HG03520 (cell line): Measurements from ENCODE around the gene CCL5.
"Not testable (repeated sequence)": the region's sequence is repeated elsewhere in the genome, so short reads cannot be mapped to it uniquely, and the experiment has no call there.

Experiments
- ATAC-seq: cut with Tn5 transposase; IDR thresholded peaks from one replicate; pipeline ENCODE4 v1.9.1; 2021; ENCODE audit warnings: mild to moderate bottlenecking, moderate library complexity; ENCODE audit not compliant: unreplicated experiment

The CCL5 gene

DNA sequence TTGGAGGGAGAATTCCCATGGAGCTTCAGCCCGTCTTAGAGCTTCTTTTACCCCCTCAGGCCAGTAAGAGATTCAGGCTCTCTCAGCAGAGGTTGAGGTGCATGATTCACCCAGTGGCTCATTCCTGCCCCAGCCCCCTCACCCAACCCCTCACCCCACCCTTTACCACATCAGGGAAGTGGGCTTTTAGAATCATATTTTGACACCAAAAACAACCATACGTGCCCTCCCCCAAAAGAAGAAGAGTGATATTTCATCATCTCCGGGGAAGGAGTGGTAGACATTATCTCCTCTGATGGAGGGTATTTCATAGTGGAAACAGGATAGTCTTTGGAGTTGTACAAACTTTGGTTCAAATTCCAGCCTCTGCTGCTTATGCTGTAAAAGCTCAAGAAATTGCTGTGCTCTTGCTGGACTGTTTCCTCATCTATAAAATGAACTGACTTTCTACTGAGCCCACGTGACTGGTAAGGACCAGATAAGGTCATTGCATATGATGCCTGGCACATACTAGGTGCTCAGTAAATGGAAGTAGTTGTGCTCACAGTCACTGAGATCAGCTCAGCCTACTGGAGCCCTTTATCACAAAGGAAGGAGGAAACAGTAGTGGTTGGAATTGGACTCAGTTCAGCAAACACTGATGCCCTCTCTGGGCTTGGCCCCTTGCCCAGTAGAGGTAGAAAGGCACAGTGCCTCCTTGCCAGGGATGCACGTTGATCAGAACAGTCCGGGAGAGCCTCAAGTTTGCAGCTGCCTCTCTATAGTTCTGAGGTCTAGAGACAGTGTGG is 18.3 kb upstream of the CCL5 start:
- ATAC-seq: no peak

DNA sequence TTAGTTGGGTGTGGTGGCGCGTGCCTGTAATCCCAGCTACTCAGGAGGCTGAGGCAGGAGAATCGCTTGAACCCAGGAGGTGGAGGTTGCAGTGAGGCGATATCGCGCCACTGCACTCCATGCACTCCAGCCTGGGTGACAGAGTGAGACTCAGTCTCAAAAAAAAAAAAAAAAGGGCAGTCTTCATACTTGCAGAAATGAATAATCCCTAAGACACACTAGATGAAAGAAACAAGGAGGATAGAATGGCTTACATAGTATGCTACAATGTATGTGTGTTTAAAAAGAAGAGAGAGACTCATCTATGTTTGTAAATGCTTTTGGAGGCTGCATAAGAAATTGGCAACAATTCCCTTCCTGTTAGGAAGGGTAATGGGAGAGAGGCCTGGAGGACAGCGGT is 17.6 kb upstream of the CCL5 start:
- ATAC-seq: not testable (repeated sequence)

DNA sequence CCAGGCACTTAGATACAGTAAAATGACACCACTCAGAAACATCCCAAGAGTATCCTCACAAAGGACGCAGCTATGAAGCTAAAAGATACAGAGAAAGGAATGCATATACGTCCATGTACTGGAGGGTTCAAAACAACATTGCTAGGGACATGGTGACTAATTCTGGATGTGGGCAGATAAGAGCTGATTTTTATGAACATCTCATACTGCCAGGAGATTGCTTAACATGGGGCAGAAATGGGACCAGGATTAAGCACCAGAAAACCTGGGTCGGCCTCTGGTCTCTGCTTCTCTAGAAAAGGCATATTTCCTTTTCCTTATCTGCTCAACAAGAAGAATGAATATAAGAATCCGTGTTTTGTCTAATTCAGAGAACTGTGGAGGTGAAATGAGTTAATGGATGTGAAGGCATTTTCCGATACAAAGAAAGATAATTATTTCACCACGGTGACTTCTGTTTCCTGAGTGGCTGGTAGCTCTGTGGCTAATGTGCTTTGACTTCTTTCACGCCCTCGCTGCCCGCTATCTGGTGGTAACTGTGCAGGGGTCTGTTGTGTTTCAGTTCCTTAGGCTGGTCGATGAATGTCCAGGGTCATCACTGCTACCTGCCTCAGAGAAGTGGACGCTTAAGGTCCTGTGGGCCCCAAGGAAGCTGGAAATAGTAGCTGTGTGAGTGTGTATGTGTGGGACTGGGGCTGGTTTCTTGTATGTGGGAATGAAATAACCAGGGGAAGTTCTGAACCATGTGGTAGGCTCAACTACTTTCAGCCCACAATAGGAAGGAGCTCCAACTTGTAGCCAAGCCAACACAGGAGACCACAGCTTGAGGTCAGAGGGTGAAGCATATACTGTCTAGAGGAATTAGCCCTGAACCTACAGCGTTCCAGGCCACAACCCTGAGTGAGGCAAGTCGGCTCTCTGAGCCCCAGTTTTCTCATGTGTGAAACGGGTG is 15.8 kb upstream of the CCL5 start:
- ATAC-seq: no peak

DNA sequence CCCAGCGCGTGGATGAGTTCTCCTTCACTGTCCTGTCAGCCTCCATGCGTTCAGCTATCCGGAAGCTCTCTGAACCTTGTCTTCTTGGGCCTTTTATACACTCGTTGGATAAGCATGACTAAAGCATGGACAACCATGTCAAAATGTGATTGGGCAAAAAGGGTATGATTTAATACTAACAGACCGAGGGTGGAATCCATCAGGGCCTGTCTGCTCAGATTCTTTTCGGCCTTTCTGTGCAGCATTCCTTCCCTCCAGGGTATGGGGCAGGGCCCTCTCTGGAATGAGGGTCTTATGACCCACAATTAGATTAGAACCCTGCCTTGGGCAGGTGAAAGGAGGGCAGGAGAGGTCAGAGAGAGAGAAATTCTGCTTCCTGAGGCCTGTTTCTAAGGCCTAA is 14.0 kb upstream of the CCL5 start:
- no peak for ATAC-seq

DNA sequence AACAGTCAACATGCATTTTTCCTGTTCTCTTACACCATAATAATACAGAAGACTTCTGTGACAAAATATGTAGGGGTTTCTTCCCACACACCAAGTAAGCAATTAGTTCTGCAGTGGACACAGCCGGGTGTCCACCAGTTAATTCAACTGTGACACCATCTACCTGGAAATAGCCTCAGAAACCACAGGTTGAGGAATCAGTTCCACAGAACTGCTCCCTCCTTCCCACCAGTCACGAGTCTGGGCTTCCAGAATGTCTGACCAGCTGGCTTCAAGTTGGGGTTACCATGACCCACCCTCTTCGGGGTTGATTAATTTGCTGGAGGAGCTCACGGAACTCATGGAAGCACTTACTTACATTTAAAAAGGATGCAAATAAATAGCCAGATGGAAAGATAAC is 13.6 kb upstream of the CCL5 start:
- no peak for ATAC-seq

DNA sequence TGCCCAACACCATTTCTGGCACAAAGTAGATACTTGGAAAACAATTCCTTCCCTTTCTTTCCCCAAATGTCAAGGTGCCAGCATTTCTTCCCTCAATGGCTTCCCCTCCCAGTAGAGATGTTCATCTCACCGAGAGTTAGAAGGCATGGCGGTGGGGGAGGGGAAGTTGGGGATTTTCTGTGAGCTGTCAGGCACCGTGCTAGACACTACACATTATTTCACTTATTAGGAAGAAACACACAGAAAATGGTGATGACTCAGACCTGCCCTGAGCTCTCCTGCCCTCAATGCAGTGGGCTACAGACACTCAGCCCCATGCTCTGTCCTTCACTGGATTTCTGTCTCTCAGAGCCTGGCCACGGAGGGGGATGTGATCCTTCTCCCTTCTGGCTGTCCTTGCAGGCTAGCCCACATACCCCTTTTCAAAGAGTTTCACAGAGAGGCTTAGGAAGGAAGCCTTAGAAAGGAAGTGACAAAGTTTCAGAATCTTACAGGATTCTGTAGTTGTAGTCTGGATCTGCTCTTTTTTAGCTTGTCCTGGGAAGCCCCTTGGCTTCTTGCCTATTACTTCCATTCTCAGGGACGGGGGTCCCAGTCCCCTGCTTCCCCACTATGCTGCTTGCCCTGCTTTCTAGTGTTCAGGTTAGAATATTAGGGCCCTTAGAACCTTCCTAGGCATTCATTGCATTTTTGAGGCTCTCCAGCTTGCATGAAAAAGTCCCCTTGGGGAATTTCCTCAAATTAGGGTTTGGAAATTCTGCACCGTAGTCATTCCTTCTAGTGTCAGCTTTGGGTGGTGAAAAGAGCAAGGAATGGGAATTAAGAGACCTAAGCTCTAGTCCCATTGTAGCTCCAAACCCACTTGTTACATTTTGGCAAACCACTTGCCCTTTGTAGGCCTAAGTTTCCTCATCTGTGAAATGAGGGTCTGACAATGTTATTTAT is 12.2 kb upstream of the CCL5 start:
- no peak for ATAC-seq

DNA sequence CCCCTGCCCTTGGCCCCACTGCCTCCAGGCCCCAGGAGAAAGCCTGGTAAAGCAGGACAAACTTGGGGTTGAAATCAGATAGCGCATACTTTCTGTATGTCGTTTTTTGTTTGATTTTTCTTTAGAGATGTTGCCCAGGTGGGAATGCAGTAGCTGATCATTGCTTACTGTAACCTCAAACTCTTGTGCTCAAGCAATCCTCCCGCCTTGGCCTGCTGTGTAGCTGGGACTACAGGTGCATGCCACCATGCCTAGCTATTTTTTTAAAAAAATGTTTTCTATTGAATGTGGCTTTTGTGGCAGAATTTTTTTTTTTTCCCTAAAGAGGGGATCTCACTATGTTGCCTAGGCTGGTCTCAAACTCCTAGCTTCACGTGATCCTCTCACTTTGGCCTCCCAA is 11.1 kb upstream of the CCL5 start:
- ATAC-seq: no peak

DNA sequence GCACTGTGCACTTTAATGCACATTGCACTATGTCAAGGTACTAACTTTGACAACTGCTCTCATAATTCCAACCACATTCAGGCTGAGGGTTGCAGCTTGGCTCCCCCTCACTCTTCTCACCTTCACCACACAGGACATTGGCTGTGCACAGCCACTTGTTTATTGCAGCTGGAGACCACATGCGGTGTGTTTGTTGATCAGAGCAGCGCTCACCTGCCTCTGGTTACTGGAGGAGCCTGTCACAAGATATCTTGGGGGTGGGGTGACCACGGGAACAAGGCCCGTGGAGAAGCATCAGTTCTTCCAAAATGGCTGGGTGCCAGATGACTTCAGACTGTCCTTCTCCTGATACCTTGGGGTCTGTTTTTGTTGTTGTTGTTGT is 10.6 kb upstream of the CCL5 start:
- ATAC-seq: no peak

DNA sequence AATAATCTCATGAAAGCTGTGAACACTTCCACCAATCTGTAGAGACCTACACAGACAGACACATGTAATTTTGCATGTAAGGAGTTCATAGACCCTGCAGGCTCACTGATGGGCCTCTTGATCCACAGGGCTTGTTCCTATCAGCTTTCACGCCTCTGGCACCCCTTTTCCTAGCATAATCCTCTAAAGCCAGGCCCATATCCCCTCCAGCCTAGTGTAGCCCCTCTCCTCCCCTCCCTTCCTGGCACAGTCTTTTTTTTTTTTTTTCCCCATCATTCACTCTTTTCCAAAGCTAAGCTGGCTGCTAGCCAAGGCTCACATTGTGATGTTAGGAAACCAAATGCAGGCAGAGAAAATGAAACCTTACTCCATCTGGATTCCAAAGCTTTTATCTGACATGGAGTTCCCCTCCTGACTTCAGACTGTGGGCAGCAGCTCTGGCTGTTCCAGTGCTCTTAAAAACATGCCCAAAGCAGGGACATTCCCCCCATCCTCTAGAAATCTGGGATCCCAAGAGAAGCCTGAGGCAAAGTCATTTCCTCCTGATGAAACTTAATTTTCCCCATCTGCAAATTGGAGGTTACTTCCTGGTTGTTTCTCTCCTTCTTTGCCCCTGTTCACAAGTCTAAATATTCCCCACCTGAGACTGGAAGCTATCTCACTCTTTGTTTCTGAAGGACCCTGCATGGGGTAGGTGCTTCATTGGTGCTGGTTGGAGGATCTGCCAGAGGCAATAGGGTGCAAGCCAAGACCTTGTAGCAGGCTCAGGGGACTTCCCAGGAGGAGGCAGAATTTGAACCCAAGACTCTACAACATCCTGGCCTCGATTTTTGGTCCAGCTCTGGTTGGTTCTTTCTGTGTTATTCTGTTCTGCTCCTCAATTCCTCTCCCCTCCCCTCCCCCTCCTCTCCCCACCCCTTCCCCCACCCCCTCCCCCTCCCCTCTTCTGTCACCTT is 9.9 kb upstream of the CCL5 start:
- ATAC-seq: no peak

DNA sequence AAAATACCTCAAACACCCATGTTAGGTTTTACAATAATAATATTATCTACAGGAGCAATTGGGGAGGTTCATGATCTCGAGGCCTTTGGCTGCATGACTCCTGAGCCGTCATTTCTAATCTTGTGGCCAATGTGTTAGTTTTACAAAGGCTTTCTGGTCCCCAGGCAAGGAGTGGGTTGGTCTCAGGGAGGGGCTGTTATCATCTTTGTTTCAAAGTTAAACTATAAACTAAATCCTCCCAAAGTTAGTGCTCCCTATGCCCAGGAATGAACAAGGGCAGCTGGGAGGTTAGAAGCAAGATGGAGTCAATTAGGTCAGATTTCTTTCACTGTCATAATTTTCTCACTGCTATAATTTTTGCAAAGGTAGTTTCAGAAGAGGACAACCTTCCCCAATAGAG is 9.1 kb upstream of the CCL5 start:
- ATAC-seq: no peak

DNA sequence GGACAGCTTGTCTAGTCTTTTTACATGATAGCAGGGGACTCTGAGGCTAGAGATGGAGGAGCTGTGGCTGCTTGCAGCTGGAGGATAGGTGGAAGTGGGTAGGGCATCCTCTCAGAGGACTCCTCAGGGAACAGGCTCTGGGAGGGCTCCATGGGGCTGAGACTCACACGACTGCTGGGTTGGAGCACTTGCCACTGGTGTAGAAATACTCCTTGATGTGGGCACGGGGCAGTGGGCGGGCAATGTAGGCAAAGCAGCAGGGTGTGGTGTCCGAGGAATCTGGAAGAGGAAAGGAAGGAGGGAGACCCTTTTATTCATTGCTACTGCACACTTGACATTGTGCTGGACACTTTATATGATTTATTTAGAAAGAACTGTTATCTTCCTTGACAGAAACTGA is 1.8 kb downstream of the CCL5 start:
- no peak for ATAC-seq

DNA sequence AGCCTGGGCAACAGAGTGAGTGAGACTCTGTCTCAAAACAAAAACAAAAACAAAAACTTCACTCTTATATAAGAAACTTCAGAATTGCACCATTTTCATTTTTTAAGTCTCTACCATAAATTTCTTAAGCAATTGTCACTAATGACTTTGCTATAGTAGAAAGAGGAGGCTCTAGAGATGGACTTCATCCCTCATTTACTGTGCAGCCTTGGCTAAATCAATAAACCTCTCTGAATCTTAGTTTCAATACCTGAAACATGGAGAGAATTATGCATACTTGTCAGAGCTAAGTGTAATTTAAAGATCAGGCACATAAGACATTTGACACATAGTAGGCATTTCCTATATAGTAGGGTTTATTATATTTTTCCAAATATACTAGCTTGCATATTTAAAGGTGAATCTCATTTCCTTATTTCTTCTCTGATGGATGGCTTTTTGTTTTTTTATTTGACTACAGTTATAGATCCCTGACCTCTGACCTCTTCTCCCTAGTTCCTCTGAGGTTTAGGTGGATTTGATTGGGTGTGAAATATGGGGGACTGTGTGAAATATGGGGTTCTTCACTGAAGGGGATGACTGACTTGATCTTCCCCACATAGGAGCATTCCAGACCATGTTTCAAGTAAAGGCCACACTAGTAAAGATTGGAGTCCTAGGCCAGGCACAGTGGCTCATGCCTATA is 2.7 kb downstream of the CCL5 start:
- ATAC-seq: no peak

DNA sequence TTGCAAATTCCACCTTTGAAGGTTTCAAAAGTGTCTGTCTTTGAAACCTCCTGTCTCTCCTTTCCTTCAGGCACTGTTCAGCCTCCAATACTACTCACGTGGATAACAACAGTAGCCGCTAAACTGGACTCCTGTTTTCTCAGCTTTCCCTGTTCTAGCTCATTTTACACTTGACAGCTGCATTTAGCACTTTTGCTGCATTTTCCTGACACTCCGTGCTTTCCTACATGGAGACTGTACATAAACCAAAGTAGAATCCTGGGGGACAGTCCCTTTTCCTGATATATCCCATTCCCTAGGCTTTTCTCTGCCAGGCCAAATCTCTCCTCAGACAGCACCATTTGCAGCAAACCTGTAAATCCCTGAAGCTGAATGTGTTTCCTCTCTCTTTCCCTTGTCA is 3.6 kb downstream of the CCL5 start:
- ATAC-seq: no peak

DNA sequence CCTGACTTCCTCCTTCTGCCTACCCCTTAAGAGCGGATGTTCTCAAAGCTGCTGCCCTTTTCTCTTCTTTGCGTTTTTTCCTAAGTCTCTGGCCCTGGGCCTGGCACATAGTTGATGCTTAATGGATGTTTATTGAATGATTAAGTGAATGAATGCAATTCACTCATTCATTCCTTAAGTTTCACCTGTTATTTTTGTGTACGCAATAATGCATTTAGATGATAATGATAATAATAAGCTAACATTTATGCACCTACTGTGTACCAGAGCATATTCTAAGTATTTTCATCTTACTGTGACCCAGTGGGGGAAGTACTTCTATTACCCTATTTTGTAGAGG is 4.4 kb downstream of the CCL5 start:
- ATAC-seq: no peak

DNA sequence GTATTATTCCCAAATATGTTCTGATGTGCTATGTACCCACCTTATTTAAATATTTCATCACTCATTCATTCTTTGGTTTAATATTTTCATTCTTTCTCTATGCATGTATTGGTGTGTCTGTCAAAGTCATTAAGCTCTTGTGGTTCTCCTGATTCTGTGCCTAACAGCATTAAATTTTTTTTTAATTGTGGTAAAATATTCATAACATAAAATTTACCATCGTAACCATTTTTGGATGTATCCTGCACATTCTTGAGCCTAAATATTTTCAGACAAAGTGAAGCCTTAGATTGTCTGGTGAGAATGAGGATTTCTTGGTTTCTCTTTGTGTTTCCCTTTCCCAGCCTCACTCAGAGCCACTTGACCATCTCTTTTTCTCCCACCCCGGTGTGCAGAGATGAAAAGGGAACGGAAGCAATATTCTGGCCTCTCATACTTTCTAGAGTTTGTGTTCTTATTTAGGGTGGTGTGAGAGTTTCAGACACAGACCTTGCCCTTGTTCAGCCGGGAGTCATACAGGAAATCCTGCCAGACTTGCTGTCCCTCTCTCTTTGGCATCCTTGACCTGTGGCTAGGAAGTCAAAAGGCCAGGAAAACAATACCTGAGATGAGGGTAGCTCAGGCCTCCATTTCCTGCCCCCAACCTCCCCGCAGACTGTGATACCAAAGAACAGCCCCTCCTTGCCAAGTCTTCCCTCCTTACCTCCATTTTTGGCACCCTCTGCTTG is 4.9 kb downstream of the CCL5 start:
- no peak for ATAC-seq

DNA sequence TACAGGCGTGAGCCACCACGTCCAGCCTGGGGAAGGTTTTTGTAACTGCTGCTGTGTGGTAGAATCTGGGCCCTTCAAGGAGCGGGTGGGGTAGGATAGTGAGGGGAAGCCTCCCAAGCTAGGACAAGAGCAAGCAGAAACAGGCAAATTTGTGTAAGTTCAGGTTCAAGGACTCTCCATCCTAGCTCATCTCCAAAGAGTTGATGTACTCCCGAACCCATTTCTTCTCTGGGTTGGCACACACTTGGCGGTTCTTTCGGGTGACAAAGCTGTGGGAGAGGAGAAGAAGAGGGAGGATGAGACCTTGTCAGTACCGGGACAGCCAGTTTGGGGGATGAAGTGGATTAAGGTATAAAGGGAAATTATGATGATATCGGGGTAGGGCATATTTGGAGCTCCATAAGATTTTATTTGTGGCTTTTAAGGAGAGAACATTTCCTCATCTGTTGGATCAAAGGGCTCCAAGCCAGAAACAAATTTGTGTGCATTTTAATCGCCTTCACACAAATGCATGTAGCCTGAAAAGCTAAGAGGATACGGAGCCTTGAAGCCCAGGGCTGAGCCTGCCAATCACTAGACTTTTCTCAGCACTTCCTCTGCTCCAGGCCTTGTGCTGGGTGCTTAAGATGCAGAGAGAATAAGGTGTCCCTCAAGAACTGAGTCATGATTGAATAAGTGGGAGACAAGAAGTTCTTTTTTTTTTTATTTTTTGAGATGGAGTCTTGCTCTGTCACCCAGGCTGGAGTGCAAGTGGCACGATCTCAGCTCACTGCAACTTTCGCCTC is 7.8 kb downstream of the CCL5 start:
- ATAC-seq: no peak

DNA sequence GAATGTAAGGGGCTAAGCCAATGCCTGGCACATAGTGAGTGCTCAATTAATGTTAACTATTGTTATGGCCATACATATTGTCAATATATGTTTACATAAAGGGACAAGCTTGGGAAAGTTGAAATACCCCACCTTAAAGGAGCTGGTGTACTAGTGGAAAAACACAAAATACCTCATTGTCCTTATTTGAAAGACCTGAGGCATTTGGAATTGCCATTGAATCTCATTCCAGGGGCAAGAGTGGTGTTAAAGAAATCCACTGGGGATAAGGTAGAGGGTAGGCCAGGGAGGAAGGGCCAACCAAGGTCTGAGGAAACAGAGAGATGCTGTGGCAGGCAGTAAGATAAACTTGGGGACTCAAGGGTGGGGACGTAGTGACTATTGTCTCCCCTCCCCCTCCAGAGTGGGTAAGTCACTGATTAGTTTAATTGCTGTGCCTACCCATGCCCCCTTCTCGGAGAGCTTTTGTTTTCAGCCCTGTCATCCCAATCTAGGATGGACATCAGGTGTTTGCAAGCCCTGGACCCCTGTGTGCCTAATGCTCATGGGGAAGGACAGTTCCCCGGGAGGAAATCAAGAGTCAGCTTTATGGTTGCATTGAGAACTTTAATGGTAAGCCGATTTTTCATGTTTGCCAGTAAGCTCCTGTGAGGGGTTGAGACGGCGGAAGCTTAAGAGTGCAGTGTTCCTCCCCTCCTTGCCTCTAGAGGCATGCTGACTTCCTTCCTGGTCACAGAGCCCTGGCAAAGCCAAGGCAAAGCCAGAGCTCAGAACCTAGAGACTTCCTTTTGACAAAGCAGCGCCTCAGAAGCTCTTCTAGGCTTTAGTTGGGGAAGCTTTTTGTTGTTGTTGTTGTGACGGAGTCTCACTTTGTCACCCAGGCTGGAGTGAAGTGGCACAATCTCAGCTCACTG is 9.0 kb downstream of the CCL5 start:
- no peak for ATAC-seq
